B cell (primary cell): ENCODE results near the gene HNRNPAB.

Experiments
- CTCF ChIP-seq: fragments of 200-600 bp; IDR thresholded peaks from one replicate; pipeline ENCODE4 v1.8.0; 2022; ENCODE audit warnings: antibody characterized with exemption, mild to moderate bottlenecking
- EZH2 ChIP-seq: IDR thresholded peaks from 2 replicates; pipeline ENCODE4 v1.6.1; 2012; ENCODE audit warnings: borderline replicate concordance, low read depth, mild to moderate bottlenecking, moderate library complexity, low read length; ENCODE audit not compliant: insufficient read depth, poor library complexity, severe bottlenecking

- TF ChIP-seq CTCF (no peak), EZH2 (no peak)
These were observed 41.9 kb upstream of the HNRNPAB start for GRCh38 chr5:178162481-178162880.
